Measurements from ENCODE around the gene USP36.
"Not testable (repeated sequence)": the region's sequence is repeated elsewhere in the genome, so short reads cannot be mapped to it uniquely, and the experiment has no call there.

Gene USP36

GRCh38 chr17:78793968-78794367 lies 46.6 kb downstream of the USP36 start:
- no peak for DNase-seq (ENCODE audit: low read depth in 2 of 2)

GRCh38 chr17:78793415-78793814 lies 47.2 kb downstream of the USP36 start:
- no peak for DNase-seq (ENCODE audit: low read depth in 2 of 2)

DNA sequence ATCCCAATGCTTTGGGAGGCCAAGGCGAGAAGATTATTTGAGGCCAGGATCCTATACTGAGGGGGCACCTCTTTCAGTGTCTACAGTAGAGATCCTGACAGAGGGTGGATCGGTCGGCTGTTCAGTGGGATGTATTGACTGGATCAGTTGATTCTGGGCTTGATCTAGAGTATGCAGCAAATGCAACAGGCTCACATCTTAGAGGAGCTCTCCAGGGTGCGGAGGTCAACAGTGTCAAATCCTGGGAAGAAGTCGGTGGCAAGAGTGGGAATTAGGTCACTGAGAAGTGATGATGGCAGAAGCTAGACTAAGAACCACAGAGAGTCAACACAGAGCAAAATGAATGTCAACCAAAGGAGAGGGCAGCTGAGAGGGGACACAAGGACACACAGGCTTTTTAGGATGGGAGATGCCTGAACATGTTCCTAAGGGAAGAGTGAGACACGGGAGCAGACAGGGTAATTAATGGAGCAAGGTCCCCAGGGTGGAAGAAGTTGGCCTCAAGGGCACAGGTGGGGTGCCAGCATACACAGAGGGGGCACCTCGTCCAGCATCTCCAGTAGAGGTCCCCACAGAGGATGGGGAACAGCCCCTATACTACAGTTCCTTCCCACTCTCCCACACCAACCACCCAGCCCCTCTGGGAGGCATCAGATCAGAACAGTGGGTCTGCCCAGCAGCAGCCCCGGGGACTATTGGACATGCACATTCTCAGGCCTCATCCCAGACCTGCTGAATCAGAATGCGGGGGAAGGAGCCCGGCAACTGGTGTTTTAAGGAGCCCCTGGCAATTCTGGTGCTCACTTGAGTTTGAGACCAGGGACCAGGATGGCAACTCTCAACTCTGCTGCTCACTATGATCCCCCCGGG lies 48.5 kb downstream of the USP36 start:
- no peak for DNase-seq (ENCODE audit: low read depth in 2 of 2)

- no peak for DNase-seq (ENCODE audit: low read depth in 2 of 2)
Observed at GRCh38 chr17:78790552-78790951, 50.1 kb downstream of the USP36 start.

DNA sequence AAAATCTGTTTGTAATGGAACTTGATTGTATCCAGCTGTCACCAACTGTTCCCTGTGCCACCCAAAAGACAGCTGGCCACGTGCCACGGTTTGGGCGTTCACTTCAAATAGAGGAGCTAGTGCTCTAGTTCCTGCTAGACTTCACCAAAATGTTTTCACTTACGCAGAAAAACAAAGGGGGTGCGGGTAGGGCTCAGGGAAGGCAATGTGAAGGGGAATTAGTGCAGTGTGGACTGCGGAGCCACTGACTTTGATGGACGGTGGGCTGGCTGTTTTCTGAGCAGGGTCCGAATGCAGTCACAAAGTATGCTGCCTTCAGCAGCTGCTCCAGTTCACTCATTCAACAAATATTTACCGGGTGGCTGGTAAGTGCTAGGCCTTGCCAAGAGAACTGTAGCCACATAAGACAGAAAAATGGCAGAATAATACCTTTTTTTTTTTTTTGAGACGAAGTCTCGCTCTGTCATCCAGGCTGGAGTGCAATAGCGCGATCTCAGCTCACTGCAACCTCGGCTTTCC lies 50.9 kb downstream of the USP36 start:
- DNase-seq (ENCODE audit: low read depth in 2 of 2) = peak; percentile 44 to 49

- DNase-seq (ENCODE audit: low read depth in 2 of 2) = no peak
Observed at GRCh38 chr17:78789149-78789662, 51.4 kb downstream of the USP36 start.

GRCh38 chr17:78788451-78788850 lies 52.2 kb downstream of the USP36 start:
- no peak for DNase-seq (ENCODE audit: low read depth in 2 of 2)

- no peak for DNase-seq (ENCODE audit: low read depth in 2 of 2)
Observed at GRCh38 chr17:78787444-78787843, 53.2 kb downstream of the USP36 start.

- DNase-seq (ENCODE audit: low read depth in 2 of 2) = no peak
Observed at GRCh38 chr17:78785663-78786057, 55.0 kb downstream of the USP36 start.

- DNase-seq (ENCODE audit: low read depth in 2 of 2) = no peak
Observed at GRCh38 chr17:78785011-78785662, 55.5 kb downstream of the USP36 start.

DNA sequence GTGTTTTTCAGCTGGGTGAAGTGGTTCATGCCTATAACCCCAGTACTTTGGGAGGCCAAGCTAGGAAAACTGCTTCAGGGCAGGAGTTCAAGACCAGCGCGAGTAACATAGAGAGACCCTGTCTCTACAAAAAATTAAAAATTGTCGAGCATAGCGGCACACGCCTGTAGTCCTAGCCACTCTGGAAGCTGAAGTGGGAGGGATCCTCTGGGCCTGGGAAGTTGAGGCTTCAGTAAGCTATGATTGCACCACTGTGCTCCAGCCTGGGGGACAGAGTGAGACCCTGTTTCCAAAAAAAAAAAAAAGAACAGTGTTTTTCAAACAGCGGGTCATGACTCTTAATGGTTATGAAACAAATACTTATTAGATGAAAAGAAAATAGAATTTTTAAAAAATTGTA lies 56.3 kb downstream of the USP36 start:
- no peak for DNase-seq (ENCODE audit: low read depth in 2 of 2)

GRCh38 chr17:78783711-78784324 lies 56.8 kb downstream of the USP36 start:
- DNase-seq (ENCODE audit: low read depth in 2 of 2) = no peak

GRCh38 chr17:78781893-78782304 lies 58.7 kb downstream of the USP36 start, which contains the start of gene CYTH1:
CYTH1 (minus strand) TSS chr17:78782273; CDS start chr17:78782223, 50 bp downstream.
- no peak for DNase-seq (ENCODE audit: low read depth in 2 of 2)

GRCh38 chr17:78781104-78781892 lies 59.3 kb downstream of the USP36 start:
- DNase-seq (ENCODE audit: low read depth in 2 of 2) = no peak

DNA sequence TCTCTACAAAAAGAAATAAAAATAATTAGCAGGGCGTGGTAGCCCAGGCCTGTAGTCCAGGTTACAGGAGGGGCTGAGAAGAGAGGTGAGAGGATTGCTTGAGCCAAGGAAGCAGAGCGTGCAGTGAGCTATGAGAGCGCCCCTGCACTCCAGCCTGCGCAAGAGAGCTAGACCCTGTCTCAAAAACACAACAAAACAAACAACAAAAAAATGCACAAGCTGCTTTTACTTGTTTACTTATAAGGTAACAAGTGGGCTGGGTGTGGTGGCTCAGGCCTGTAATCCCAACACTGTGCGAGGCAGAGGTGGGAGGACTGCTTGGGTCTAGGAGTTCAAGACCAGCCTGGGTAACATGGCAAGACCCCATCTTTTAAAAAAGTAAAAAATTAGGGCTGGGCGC lies 60.3 kb downstream of the USP36 start:
- DNase-seq (ENCODE audit: low read depth in 2 of 2) = no peak

- DNase-seq (ENCODE audit: low read depth in 2 of 2) = no peak
Observed at GRCh38 chr17:78779850-78780249, 60.8 kb downstream of the USP36 start.

DNA sequence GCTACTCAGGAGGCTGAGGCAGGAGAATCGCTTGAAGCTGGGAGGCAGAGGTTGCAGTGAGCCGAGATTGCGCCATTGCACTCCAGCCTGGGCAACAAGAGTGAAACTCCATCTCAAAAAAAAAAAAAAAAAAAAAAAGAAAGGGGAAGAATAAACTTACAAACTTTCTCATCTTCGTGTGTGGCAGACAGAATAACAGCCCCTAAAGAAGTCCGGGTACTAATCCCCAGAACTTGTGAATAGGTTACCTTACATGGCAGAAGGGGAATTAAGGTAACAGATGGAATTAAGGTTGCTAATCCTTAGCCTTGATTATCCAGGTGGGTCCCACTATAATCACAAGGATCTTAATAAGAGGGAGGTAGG lies 61.3 kb downstream of the USP36 start:
- not testable (repeated sequence) for DNase-seq (ENCODE audit: low read depth in 2 of 2)

DNA sequence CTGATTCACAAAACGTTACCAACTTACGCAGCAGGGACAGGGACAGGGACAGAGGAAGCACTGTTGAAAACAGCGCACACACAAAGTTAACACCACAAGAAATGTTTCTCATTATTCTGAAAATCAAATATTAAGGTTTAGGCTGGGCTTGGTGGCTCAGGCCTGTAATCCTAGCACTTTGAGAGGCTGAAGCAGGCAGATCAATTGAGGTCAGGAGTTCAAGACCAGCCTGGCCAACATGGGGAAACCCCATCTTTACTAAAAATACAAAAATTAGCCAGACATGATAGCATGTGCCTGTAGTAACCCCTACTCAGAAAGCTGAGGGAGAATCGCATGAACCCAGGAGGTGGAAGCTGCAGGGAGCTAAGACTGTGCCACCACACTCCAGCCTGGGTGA lies 62.7 kb downstream of the USP36 start:
- no peak for DNase-seq (ENCODE audit: low read depth in 2 of 2)

GRCh38 chr17:78774956-78775571 lies 65.5 kb downstream of the USP36 start:
- no peak for DNase-seq (ENCODE audit: low read depth in 2 of 2)

- no peak for DNase-seq (ENCODE audit: low read depth in 2 of 2)
Observed at GRCh38 chr17:78774453-78774852, 66.2 kb downstream of the USP36 start.

- DNase-seq (ENCODE audit: low read depth in 2 of 2) = no peak
Observed at GRCh38 chr17:78771758-78772382, 68.7 kb downstream of the USP36 start.

Measured in fibroblast of skin of left biceps (primary cell).